A172 (cell line): ENCODE measurements around the gene ARID1B. TPM values are rescaled to one million over a fixed set of nuclear protein-coding genes. Genes with fewer than 3 reads are reported as not detected.
"Not testable (repeated sequence)": the region's sequence is repeated elsewhere in the genome, so short reads cannot be mapped to it uniquely, and the experiment has no call there.

Source experiments
- DNase-seq: peaks from one replicate; pipeline ENCODE4 v3.0.0-alpha.2; 2015; ENCODE audit warnings: low spot score
- total RNA-seq: library from RNA; depleted of rRNA; stranded (reverse); fragments of >200 nt; shearing (Covaris generic); gene quantifications from 2 replicates; pipeline ENCODE4 v1.2.3, GENCODE V29; 2014

The ARID1B gene
- total RNA-seq, 1 experiment from 2014 or later = 14.4 TPM

DNA sequence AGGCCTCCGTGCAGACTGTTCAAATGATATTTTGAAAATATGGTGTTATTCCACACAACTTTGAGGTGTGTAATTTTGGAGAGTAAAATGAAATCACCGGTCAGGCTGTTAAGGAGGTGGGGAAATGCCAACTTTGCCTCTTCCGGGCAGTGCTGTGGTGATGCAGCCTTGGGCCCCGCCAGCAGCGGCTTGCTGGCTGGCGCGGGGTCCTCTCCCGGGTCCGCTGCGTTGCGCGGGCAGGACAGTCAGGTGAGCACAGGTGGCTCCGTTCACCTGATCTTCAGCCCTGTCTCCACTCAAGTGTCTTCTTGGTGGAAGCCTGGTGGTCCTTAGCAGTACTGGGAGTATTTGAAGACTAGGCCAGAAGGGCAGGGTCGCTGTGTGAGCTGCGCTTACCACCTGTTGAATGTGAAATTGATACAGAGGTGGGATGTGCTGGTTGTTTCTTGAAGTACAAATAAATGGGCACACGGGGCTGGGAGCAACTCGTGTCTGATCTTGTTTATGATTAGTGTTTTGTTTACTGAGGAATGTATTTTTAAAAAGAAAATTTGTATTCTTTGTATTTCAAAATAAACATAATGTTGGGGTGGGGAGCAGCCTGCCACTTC, 184.2 kb downstream of the ARID1B start:
- no peak for DNase-seq

- no peak for DNase-seq
Observed at GRCh38 chr6:156963712-156964700, 186.8 kb downstream of the ARID1B start.

DNA sequence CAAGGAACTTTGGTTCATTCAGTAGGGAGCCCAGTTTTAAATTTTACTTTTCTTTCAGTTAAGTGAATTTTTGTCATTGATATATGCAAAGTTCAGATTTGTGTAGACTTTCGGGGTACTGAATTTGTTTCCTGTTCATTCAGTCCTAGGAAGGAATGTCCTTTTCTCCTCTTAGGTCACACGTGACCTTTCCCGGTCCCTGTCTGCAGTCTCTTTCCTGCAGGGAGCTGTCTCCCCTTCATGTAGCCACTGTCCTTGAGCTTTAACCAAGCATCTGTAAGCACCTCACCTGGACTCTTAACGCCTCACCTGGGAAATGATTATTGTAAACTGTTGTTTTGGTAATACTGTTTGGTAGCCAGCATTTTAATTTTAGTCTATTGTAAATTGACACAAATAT, 190.7 kb downstream of the ARID1B start:
- DNase-seq = no peak

DNA sequence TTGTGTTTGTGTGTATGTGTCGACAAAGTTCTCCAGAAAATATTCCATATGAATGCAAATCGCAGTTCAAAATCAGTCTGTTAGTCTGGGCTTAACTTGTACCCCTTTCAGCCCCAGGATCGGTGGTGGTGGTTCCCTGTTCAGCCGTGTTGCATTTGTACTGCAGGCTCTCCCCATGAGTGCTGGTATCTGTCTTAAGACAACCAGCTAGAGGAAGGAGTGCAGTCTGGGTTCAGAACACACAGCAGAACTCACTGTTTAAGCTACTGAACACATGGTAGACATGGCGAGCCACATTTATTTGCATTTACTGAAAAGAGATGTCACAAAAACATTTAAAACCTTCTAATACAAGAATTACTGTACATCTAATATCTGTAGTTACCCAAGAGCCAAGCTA, 192.1 kb downstream of the ARID1B start:
- no peak for DNase-seq

DNA sequence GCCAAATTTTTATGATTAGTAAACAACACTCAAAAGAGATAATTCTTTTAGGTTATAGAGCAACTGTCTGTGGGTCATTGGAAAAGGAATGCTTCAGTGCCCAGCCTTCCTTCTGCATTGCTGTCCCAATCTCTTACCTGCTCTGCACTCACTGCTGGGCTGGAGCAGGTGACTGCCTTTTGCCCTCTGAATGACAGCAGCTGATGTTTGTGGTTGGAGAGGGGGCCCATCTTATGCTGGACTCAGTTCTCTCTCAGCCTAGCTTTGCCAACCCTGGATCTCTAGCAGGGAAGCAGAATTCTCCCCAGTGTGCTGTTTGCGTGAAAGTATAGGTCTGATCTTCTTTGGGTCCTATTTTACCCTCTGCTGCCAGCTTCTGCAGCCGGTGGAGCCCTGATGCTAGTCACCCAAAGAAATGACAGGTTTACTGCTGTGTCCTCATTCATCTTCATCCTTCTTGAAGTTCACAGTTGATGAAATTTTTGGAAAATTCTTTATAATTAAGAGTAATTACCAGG, 193.5 kb downstream of the ARID1B start:
- DNase-seq = no peak

- no peak for DNase-seq
Observed at GRCh38 chr6:156971153-156971885, 194.1 kb downstream of the ARID1B start.

- no peak for DNase-seq
Observed at GRCh38 chr6:156972145-156972544, 195.0 kb downstream of the ARID1B start.

DNA sequence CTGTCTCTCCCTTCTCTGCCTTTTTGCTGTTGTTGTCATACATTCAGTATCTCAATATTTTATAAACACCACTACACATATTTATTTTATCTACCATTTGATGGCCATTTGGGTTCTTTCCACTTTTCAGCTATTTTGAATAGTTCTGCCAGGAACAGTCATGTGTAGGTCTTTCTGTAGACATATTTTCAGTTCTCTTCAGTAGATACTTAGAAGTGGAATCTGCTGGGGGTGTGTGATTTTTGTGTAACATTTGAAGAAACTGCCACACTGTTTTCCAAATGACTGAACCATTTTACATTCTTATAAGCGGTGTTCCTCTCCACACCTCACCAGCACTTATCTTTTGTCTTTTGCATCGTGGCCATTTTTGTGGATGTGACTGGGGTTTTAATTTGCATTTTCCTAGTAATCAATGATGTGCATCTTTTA, 197.7 kb downstream of the ARID1B start:
- DNase-seq = no peak

DNA sequence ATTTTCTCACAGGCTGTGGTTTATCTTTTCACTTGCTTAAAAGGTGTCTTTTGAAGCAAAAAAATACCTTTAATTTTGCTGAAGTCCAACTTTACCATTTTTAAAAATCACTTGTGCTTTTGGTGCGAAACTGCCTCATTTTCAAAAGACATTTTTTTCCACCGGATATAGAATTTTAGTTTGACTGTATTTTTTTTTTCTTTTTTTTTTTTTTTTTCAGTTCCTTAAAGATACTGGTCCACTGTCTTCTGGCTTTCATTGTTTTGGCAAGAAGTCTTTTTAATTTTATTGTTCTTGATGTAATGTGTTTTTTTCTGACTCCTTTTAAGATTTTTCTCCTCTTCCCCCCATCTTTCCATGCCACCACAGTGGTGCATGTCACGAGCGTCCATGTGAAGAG, 198.2 kb downstream of the ARID1B start:
- no peak for DNase-seq

GRCh38 chr6:156976216-156977127, 199.3 kb downstream of the ARID1B start:
- DNase-seq = peak; percentile 52

DNA sequence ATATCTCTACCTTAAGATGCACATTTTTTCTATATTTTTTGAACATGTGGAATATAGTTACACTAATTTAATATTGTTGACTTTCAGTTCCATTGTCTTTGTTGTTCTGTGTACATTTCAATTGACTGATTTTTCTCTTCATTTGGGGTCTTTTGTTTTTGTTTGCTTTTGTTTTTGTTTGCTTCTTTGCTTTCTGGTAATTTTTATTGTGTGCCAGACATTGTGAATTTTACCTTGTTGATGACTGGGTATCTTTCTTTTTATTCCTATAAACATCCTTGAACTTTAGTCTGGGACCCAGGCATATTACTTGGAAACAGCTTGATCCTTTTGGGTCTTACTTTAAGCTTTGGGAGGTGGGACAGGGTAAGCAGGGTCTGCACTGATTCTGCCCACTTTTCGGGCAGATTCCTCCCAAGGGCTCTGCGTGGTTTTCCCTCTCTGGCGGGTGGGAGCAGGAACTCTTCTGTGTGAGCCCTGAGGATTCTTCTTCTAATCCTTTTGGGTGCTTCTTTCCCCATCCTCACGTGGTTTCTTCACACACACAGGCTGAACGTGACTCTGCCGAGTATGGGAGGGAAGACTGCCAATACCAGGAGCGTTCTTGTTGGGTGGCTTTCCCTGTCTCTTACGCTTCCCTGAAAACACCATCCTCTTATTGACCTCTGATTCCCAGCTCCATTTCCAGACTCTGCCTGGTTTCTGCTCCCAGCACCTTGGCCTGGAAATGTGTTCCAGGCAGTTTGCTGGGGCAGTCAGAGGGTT, 200.5 kb downstream of the ARID1B start:
- DNase-seq = peak; percentile 25

GRCh38 chr6:156978948-156979347, 201.8 kb downstream of the ARID1B start:
- DNase-seq = no peak

DNA sequence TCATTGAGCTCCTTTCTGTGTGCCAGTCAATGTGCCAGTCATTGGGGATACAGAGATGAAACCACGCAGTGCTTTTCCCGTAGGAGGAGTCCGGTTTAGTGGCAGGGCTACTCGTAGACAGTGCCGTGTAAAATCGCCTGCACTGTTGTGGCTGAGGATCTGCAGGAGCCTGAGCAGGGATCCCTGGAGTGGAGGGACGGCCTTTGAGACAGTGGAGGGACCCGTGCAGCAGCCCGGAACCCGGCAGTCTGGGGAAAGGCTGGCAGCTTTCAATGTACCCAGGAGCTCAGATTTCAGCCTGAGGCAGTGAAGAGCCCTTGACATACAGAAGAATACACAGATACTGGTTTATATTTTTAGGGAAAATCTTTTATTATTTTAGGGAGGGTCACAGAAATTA, 203.3 kb downstream of the ARID1B start:
- DNase-seq = no peak

- DNase-seq = no peak
Observed at GRCh38 chr6:156980948-156981347, 203.8 kb downstream of the ARID1B start.

DNA sequence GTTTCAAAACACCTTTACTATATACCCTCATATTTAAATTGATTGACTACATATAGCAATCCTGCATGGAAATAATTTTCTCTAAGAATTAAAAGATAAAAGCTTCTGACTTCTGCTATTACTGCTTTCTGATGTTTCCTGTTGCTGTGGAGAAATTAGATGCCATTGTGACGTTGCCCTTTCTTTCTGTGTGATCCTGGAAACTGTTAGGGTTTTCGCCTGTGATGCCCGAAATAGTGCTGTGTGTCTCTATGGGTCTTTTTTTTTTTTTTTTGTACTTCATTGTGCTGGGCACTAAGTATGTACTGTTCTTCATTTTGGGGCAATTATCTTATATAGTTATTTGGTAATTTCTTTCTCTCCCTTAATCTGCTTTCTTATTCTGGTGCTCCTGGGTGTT, 205.0 kb downstream of the ARID1B start:
- no peak for DNase-seq

- not testable (repeated sequence) for DNase-seq
Observed at GRCh38 chr6:156982864-156983263, 205.7 kb downstream of the ARID1B start.

DNA sequence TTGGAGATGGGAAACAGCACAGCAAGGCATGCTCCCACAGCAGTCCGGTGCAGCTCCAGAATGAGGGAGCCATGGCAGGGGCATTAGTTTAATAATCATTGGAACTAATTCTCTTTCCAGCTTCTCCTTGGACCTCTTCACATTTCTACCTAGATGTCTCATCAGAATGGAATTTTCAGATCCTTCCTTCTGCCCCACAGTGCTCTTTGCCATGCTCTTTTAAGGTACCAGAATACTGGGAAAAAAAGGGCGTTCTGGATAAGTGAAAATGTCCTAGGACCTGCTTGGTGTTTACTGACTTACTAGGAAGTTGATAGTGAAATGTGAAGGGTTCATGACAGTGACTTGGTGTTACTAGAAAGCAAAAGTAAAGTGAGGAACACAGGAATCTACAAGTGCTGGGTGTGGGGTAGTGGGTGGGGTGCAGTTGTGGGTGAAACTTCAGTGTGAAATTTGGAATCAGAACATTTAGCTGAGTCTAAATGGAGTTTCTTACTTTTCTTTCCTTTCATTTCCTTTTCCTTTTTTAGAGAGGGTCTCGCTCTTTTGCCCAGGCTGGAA, 207.1 kb downstream of the ARID1B start:
- no peak for DNase-seq

DNA sequence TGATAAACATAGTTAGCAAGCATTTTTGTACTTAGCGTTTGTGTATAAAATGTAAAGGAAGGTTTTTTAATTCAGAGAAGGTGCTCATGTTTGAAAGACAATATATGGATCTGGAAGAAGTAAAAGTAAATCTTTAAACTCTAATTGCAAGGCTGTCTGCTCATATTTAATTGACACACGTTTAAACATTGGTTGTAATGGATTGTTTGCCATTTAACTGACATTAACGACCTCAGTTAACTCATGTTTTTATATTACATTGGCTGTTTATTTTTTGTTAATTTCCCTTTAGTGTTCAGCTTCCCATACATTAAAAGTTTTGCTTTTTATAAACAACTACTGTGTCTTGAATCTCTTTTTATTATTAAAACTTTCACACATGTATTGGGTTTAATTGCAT, 208.1 kb downstream of the ARID1B start:
- no peak for DNase-seq

DNA sequence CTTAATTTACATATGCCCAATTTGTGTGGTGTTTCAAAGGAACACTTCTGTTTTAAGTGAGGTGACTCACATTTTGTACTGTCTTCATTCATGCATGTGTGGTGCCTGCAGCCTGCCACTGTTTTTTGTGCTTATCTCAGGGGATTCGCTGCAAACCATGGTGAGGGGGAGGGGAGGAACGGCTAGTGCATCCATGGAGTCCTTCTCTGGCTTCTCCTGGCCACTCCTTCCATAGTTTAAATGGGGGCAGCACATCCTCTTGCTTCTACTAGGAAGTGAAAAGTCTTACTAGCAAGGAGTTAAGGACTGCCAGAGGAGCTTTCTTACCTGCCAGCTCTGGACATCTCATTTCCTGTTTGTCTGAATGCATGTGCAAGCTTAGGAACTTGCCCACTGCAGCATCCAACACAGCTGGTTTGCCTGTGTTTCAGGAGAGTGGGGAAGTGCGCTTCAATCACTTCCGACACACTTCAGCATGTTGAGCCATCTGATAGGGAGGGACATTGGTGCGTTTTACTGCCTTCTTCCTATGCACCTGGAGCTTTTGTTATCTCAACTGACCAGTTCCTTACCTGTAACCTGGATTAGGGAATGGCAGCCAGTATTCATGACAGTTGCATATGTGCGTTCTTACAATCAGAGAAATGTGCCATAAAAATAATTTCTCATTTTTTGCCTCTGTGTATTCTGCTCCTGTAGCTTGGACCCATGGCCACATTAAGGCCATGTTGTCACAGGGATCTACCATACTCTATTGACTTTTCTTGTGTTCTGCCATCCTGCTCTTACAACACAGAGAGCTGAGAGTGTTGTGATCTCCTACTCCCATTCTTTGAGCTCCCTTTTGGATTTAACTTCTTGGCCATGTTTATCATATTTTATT, 211.3 kb downstream of the ARID1B start:
- no peak for DNase-seq
